DMS53 treated with DMSO at 0.1 percent for 48 hours (cell line): ENCODE measurements around the gene GALNT14.

ENCODE experiments used
- DNase-seq: peaks from one replicate; lab custom pipeline; 2025; ENCODE audit not compliant: unreplicated experiment; lab: John Stamatoyannopoulos, UW

Gene GALNT14

DNA sequence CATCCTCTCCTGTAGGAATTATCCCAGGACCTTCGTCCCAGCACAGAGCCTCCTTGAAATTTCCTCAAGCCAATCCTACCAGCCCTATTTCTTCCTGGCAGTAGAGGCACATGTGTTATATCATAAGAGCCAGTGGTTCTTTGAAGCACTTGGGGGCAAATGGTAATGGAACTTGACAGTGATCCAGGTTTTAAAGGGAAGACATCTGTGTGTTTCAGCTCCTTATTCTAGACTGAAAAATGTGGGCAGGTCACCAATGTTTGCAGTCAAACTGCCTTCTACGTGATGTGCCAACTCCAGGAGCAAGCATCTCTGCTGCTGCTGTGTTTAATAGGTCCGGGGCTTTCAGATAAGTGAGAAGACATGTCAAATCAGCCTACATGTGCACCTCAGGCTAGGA is 157.1 kb downstream of the GALNT14 start:
- no peak for DNase-seq

DNA sequence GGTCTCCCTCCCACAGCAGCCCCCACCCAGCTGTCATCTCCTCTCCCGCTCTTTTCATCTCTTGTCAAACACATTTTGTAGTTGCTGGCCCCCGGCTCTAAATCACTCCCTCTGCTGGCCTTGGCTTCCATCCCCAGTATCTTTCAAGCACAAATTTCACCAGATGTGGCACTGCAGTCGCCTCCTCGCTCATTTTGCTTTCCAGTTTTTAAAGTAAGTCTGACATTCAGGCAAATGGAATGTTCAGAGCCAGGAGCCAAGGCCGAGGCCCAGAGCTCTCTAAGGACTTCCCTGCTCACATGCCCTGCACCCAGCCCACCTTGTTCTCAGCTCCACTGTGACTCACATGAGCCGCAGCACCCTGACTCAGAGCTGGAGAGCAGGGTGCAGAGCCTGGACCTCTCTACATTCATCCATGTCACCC is 158.4 kb downstream of the GALNT14 start:
- DNase-seq = no peak

DNA sequence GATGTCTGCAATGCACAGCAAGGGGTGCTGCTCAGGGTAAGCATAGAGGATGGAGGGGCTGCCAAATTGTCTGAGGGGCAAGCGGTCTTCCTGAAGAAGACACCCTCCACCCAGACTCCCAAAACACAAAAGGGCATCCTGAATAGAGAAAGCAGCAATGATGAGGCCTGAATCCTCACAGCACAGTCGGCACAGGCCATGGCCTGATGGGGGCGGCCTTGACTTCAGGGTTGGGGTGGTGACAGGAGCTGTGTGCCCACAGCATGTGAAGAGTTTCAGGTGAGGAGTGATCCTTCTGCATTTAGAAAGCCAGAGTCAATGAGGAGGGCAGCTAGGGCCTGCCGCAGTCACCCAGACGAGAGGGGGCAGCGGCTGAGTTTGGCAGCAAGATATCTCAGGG is 159.4 kb downstream of the GALNT14 start:
- no peak for DNase-seq

DNA sequence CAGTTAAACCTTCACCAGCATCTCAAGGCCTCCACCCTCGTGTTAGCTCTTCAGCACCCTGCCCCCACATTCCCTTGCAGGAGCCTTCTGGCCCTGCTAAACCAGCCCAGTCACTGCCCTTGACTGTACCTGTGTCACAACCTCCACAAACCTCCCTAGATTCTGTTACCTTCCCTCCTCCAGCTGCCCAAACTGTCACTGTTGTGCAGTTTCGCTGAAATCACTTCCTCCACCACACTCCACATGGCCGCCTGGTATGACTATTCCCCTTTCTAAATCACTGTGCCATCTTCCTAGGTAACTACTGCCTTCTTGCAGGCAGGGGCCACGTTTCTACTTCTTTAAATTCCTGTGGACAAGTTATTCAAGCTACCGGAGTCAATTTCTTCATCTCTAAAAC is 160.2 kb downstream of the GALNT14 start:
- DNase-seq = no peak

DNA sequence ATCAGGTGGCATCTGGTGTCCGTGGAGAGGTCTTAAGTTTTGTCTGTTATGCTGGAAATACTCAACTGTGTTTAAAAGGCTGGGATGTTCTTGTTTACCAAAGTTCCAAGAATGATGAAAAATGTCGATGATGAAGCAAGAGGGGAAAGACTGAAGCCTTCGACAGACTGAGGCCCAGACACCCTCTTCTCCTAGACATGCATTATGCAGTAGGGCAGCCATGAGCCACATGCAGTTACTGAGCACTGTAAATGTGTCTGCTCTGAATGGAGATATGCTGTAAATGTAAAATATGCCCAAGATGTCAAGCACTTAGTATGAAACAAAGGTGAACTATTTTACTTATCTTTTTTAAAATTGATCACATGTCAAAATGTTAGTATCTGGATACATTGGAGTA is 163.1 kb downstream of the GALNT14 start:
- no peak for DNase-seq

DNA sequence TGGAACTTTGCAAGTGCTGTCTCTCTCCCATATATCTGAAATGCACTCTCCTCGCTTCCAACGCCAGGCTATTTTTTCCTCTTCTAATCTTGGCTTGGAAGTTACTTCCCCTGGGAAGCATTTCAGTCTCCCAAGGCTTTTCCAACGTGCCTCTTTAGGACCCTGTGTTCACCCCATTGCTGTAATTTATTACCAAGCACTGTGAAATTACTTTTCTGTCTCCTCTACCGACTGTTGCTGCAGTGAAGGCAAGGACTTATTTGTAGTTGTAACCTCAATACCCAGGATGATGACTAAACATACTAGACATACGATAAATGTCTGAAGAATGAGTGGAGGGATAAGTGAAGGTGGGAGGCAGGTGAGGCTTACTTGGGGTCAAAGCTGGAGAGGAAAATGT is 163.7 kb downstream of the GALNT14 start:
- DNase-seq = no peak

DNA sequence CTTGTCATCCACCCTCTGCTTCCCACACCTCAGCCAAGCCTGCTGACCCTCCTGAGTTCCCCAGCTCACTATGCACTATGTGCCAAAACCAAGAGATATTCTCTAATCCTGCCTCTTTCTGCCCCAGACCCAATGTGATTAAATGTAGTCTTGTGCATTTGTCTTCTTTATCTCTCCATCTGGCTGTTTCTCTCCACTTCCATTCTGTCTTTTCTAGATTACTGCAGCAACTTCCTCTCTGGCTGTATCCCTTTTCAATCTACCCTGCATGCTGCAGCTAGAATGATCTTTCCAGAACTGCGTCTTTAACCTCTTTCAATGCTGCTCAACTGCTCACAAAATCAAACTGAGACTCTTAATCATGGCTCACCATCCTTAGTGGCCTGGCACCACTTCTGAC is 164.1 kb downstream of the GALNT14 start:
- DNase-seq = no peak

DNA sequence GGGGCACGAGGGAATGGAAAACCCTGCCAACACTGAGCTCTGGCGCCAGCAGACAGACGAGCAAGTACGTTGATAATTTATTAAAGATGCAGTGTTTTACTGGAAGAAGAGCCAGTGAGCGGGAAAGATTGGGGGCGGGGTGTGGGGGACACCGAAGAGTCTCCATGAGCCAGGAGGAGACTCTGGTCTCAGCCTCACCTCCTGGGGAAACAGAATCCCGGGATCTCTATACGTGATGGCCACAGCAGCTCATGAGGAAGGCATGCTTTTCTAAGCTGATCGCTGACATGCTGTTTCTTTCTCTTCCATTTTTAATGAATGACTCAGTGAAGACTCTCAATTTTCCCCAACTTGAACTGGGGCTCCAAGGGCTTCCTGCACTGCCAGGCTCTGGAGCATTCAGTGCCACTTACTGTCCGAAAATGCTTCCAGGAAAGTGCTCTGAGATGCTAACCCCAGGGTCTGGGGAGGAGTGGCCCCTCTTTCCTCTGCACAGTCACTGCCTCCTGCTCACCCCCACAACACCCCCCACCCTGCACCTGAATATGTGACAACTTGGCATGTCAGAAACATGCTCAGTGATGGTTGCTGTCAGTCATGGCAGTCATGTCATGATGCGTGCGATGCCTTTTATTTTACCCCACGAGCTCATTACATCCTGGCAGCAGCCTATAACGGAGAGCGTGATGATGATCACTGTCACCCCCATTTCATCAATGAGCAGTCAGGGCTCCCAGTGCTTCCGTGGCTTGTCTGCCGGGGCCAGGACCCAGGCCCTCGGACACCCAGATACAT is 166.8 kb downstream of the GALNT14 start:
- DNase-seq = no peak

DNA sequence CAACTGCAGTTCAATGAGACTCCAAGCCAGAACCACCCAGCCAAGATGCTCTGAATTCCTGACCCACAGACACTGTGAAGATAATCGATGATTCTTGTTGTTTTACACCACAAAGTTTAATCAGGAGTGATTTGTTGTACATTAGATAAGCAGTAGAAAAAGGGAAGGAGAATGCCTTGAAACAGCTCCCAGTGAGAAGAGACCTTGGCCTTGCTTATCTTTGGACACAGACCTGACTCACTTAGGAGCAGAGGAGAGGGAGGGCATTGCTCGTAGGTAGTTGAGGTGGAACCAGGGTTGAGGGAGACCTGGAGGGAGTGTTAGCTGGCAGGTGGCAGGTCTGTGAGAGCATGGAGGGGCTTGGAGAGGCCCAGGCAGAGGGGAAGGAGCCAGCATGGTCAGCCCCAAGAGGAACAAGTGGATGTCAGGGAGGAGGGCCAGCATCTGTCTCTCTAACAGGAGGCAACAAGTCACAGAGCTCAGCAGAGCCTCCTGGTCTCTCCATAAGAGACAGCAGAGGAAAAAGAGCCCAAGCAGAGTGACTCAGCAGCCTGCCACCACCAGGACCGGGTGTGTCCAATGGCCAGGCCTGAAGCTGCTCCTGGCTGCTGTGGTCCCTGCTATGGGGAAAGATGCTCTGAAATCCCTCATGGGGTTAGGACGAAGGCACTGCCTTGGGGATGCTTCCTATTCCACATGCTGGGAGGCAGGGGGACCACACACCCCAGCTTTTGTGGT is 169.4 kb downstream of the GALNT14 start:
- DNase-seq = no peak

DNA sequence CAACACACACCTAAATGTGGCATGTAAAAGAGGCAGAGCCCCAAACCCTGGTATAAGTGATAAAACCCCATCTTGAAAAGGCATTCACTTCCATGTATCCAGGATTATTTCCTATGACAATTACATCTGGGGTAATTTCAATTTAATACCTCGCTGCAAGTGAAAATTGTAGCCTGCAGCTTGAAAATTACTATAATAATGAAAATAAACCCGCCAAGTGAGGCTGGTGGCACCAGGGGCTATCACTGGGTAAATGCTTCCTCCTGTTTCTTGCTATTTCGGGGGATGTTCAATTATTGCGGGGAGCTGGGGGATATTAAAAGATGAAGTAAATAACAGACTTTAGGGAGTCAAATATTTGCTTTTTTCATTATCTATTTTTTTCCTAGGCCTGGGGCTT is 171.5 kb downstream of the GALNT14 start:
- no peak for DNase-seq

DNA sequence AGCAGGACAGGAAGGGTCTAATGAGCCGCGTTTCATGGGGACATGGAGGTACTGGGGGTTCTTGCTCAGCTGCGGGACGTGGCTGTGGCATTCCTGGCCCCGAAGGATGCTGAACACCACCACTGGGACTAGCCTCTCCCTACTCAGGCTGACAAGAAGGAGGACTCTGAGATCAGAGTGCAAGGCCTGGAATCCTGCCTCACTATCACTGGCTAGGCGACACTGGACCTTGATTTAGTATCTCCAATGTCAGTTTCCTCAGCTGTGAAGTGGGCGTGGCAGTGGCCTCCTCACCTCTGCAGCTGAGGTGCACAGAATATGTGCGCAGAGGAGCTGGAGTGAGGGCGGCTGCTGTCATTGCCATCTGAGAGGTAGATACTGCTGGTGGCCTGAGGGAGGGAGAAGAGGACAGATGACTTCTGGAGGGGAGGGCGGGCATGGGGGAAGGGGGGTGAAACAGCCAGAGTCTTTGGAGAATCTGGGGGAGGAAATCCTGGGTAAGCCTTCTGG is 173.2 kb downstream of the GALNT14 start:
- DNase-seq = no peak

DNA sequence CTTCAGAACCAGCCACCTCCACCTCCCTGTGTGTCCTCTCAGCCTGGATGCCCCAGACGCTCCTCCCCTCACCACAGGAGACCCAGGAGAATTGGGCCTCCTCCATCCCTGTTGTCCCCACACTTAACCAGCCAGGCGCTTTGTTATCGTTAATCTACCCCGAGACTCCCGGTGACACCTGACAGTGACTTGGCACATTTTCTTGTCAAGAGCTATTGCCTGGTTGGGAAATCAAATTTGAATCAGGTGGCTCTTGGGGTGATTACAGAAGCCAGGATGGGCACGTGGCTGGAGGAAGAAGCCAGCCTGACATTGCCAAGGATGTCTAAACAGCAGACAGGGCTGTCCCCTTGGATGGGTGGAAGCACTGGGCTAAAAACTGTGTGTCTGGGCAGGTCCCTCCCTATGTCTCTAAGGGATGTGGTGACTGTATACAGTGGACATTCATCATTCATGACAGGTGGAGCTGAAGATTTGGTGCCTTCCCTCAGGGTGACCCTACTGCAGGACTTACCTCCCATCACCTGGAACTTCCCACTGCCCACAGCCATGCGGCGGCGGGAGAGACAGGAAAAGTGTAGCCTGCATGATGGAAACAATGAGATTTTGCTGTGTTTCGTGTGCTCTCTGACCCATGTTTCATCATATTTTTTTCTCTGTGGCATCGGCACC is 173.8 kb downstream of the GALNT14 start:
- DNase-seq = no peak

DNA sequence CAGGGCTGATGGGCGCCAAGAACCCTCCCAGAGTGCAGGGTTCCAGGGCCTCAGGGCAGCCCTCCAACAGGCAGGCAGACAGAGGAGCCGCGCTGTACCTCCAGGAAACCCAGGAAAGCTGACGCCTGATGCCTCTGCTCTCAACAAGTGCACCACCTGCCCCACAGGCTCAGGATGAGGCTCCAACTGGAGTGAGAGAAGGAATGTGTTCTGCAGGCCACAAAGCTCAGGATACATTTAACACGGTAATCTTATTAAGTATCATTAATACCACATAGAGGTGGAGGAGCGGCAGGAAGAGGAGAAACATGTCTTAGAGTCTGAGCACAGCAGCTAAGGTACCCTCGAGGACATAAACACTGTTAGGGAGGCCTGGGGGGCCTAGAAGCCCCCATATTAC is 175.1 kb downstream of the GALNT14 start:
- no peak for DNase-seq

DNA sequence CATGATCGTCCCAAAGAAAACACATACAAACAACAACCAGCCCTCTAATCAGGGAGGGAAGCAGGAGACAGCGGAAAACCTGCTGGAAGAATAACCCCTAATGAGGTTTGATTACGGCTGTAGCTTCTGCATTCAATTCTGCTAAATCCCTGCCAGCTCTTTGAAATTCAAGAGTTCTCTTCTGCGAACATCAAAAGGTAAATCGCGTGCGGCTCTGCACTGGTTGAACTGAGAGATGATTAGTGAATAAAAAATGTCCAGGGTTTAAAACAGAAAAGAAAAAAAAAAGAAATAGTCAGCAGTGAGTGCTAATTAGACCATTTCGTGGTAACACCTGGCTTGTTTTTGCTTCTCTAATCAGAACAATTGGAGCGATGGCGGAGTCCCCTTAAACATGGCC is 178.0 kb downstream of the GALNT14 start:
- no peak for DNase-seq

DNA sequence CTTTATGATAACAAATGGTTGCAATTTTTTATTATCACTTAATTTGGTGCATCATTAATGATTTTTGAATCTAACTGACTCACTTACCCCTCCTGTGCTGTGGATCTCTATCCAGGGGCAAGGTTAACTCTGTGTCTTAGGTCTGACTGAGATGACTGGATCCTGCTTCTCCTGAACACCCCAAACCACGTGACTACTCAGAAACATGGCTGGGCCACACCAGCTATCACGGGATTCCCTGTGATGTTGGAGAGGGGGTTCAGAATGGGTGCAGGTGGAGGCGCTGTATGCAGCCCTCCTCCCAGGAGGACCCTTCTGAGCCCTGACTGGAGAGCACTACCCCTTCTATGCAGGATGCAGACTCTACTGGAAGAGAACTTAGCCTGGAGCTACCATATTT is 178.6 kb downstream of the GALNT14 start:
- DNase-seq = no peak

DNA sequence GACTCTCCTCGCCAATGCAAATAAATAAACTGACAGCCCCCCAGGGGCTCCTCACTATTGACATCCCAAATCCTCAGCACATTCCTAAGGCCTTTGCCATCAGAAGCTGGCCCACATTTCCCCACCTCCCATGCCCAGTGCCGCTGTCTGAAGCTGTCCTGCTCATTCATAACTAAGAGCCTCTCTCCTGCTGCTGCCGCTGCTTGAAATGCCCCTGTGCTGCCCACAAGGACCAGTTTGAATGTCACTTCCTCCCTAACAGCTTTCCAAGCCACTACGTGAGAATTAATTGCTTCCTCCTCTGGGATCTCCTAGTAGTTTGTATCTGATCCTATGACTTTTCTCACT is 179.3 kb downstream of the GALNT14 start:
- no peak for DNase-seq

DNA sequence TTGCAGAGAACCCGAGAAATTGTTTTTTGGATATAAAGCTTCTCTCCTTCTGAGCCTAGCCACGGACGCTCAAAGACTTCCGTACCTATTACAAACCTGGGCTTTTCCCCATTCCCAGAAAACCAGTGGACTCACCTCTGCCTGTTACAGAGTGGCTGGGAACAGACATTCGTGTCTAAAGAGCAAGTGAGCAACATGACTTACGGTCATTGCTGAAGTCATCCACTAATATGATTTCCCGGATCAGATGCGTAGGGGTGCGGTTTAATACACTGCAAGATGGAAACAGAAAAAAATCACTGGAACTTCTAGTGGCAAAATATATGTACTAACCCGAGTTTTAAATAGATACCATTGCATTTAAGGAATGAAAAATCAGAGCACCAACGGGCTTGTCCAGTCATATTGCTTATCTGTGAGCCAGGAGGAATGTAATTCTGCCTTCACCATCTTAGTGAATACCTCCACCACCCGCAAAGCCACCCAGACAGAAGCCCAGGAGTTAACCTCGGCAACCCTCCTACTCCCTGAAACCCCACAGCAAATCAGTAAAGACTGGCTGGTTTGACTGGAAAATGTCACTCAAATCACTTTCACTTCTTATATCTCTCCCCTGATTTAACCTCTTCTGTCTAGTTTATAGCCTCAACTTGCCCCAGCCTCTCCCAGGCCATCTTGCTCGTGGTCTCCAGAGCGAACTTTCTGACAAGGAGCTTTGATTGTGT is 179.9 kb downstream of the GALNT14 start:
- DNase-seq = no peak

DNA sequence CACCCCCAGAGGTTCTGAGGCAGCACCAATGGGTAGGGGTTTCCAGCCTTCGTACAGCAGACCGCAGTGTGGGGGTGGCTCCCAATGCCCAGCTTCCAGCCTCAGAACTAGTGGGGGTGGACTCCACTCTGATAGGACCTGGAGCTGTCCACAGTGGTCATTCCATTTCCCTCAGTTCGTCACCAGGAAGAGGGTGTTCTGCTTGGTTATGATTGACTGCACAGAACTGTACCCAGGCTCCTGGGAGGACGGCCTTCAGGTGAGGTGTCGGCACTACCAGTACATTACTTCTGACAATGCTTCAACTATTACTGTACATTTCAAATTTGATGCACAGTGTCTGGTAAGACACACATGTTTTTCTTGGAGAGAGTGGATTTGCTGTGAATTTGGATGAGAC is 180.6 kb downstream of the GALNT14 start:
- DNase-seq = no peak

DNA sequence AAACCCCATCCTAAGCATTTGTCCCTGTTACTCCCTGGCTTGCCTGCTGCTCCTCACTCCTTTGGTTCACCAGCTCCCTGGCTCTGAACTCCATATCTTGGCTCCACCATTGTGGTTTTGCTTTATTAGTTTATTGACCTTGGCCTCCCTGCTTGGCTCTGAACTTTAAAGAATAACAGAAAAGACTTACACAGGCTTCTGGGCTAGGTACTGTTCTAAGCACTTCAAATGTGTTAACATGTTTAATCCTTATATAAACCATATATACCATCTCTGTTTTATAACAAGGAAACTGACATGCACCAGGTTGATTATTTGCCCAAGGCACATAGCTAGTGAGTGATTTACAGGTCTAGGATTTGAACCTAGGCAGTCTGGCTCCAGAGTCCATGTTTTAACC is 181.2 kb downstream of the GALNT14 start:
- no peak for DNase-seq

DNA sequence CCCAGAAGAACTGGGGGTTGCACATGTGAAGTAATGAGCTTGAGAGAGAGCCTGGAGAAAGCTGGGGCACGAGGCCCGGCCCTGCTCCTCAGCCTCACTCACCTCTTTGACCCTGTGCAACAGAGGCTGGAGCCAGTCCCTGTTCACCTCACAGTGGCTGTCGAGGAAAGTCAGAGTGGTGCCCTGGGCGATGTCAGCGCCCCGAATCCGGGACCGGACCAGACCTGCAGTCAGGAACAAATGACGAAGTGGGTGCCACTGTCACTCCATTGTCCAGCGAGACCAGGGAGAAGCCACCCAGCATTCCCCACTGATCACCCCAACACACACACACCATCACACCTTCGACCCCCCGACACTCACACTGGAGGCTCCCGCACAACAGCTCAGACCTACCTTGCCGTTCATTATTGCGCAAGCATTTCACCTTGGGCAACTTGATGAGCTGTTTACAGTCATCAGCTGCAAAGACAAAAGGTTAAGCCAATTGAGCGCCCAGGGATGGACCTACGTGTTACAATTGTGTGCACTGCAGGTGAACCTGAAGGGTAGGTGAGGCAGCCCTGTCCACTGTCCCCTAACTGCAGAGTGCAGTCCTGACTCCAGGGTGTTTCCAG is 182.6 kb downstream of the GALNT14 start:
- DNase-seq = no peak

DNA sequence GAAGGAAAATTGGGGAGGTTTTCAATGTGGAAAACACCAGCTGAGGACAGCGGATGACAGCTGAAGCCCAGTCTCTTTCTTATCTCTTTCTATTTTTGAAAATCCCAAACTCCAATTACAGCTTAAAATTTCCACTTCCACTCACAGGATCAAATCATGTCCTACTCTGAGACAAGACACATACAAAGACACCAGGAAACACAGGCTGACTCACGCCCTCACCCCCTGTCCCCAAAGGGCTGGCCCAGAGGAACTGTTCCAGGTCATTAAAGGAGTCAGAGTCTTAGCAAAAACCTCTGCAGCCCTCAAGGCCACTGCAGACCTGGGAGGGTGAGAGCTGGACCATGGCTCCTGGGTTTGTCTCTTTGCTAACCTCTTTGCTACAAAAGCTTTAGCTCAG is 187.9 kb downstream of the GALNT14 start:
- DNase-seq = no peak
